ENCODE measurements around the gene FCAMR. TPM values are rescaled to one million over a fixed set of nuclear protein-coding genes. Genes with fewer than 3 reads are reported as not detected.
A peak's percentile ranks its signal among the peaks of the same experiment; 100 is the strongest.

The FCAMR gene
- total and polyA plus RNA-seq, 11 donors = not detected

GRCh38 chr1:206998816-206999215, 28.6 kb upstream of the FCAMR start:
- no peak overlapping the region for H3K27ac ChIP-seq
- intact Hi-C loops (cut with DNase I) = no loop called here

GRCh38 chr1:206992790-206993189, 22.5 kb upstream of the FCAMR start:
- Histone ChIP-seq H3K36me3 (no peaks in the 10 kb centered on the region), H3K9me3 (no peaks in the 10 kb centered on the region), H3K4me1 (no peaks in the 10 kb centered on the region), H3K27ac (no peak overlapping the region), H3K27me3 (peaks cover 0 to 25% (median 0%) of the 10 kb centered on the region in 9 donors), H3K4me3 (no peak overlapping the region)
- DNase-seq (no peak), ATAC-seq (no peak)
- TF ChIP-seq CTCF (IDR thresholded peaks at IDR 0.05) (no peak), POLR2A (IDR thresholded peaks at IDR 0.05) (no peak)
- intact Hi-C loops (cut with DNase I) = no loop called here

More at GRCh38 chr1:206998816-206999215, 28.6 kb upstream of the FCAMR start:
- Histone ChIP-seq H3K4me1 (no peaks in the 10 kb centered on the region), H3K9me3 (no peaks in the 10 kb centered on the region), H3K36me3 (no peaks in the 10 kb centered on the region), H3K4me3 (no peak overlapping the region), H3K27me3 (peaks cover 0 to 5% (median 0%) of the 10 kb centered on the region in 9 donors)
- TF ChIP-seq CTCF (IDR thresholded peaks at IDR 0.05) (no peak), POLR2A (IDR thresholded peaks at IDR 0.05) (no peak)
- ATAC-seq (no peak), DNase-seq (no peak)
- WGBS, 4 donors = 88 to 94% (median 92%) methylated on average over 2 of the region's 2 CpGs

GRCh38 chr1:206987873-206988272, 17.6 kb upstream of the FCAMR start:
- DNase-seq = no peak
- WGBS, 4 donors = 82 to 100% (median 91%) methylated on average over 1 of the region's 1 CpG

GRCh38 chr1:206986885-206987284, 16.6 kb upstream of the FCAMR start:
- DNase-seq (no peak), ATAC-seq (peak in 3 of 4 donors; percentile 51 to 81 (median 73))
- Histone ChIP-seq H3K36me3 (no peaks in the 10 kb centered on the region), H3K4me3 (no peak overlapping the region), H3K9me3 (no peaks in the 10 kb centered on the region), H3K27me3 (peaks cover 0 to 10% (median 0%) of the 10 kb centered on the region in 9 donors), H3K4me1 (peaks cover 0 to 5% (median 0%) of the 10 kb centered on the region in 12 donors), H3K27ac (no peak overlapping the region)
- 41 to 48% (median 47%) methylated on average over 3 of the region's 3 CpGs for WGBS, 4 donors
- TF ChIP-seq POLR2A (IDR thresholded peaks at IDR 0.05) (no peak), CTCF (IDR thresholded peaks at IDR 0.05) (no peak)
- intact Hi-C loops (cut with DNase I) = loop anchor here in 5 of 10 donors (10.0 kb wide), 4 partner anchors 352 to 502 kb away; partner anchors contain the start of genes DYRK3 (in 3 of the 5) and EIF2D (in 1 of the 5)

More at GRCh38 chr1:206987873-206988272, 17.6 kb upstream of the FCAMR start:
- Histone ChIP-seq H3K4me1 (peaks cover 0 to 5% (median 0%) of the 10 kb centered on the region in 12 donors), H3K27me3 (peaks cover 0 to 19% (median 0%) of the 10 kb centered on the region in 9 donors), H3K9me3 (no peaks in the 10 kb centered on the region), H3K36me3 (no peaks in the 10 kb centered on the region), H3K4me3 (no peak overlapping the region), H3K27ac (no peak overlapping the region)
- TF ChIP-seq CTCF (IDR thresholded peaks at IDR 0.05) = no peak
- no peak for TF ChIP-seq POLR2A (IDR thresholded peaks at IDR 0.05)
- ATAC-seq = no peak
- intact Hi-C loops (cut with DNase I) = loop anchor here in 5 of 10 donors (10.0 kb wide), 4 partner anchors 353 to 503 kb away; partner anchors contain the start of genes DYRK3 (in 3 of the 5) and EIF2D (in 1 of the 5)
